Panc1 (cell line): ENCODE results near the gene NCAPH2. TPM values are rescaled to one million over a fixed set of nuclear protein-coding genes. Genes with fewer than 3 reads are reported as not detected.

Experiments used
- ATAC-seq: fragments of 200-7000 bp; cut with Tn5 transposase; 2 replicates; pipeline ENCODE4 v1.9.1; 2020; ENCODE audit warnings: mild to moderate bottlenecking, moderate library complexity
- BruUV-seq: library from RNA; stranded (reverse); fragments of 400-500 nt; replicated peaks from 2 replicates; lab custom pipeline; 2021; lab: Mats Ljungman, UMichigan
- CTCF ChIA-PET: fragments of 300-600 bp; sonication (Branson Sonifier 250); formaldehyde crosslinking; loops from one replicate; lab custom pipeline; 2022; ENCODE audit warnings: antibody characterized with exemption; lab: Charles Lee
- POLR2A ChIA-PET: fragments of 300-600 bp; sonication (Branson Sonifier 250); formaldehyde crosslinking; loops from one replicate; lab custom pipeline; 2022; ENCODE audit warnings: antibody characterized with exemption; lab: Charles Lee
- DNase-seq: peaks from one replicate; pipeline ENCODE4 v3.0.0-alpha.2; 2010; ENCODE audit warnings: low read depth, low spot score
- H3K27ac ChIP-seq: 2 replicates; pipeline ENCODE4 v1.5.1; 2011; ENCODE audit warnings: mild to moderate bottlenecking, low read length, inconsistent platforms
- H3K27me3 ChIP-seq: fragments of 200-500 bp; sonication (Bioruptor generic); 2 replicates; pipeline ENCODE4 v1.6.0; 2014; ENCODE audit warnings: low read length, inconsistent platforms; ENCODE audit not compliant: control insufficient read depth, insufficient read depth
- H3K36me3 ChIP-seq: fragments of 200-500 bp; sonication (Bioruptor generic); 2 replicates; pipeline ENCODE4 v1.5.1; 2014; ENCODE audit warnings: inconsistent platforms, mild to moderate bottlenecking, low read length, moderate library complexity; ENCODE audit not compliant: control insufficient read depth, insufficient read depth
- H3K4me1 ChIP-seq: 2 replicates; pipeline ENCODE4 v1.5.1; 2011; ENCODE audit warnings: inconsistent platforms, mild to moderate bottlenecking, low read length, moderate library complexity; ENCODE audit not compliant: control insufficient read depth, insufficient read depth
- H3K4me3 ChIP-seq, 2 experiments: 2 replicates each; pipeline ENCODE4 v1.5.1; 2011 to 2012; ENCODE audit warnings: low read depth in 2 of 2, low read length in 2 of 2, mild to moderate bottlenecking in 2 of 2, inconsistent platforms in 1 of 2, moderate library complexity in 1 of 2
- H3K9me3 ChIP-seq: fragments of 200-500 bp; sonication (Bioruptor generic); 2 replicates; pipeline ENCODE4 v1.5.1; 2014; ENCODE audit warnings: low read depth, mild to moderate bottlenecking, inconsistent platforms, low read length, moderate library complexity; ENCODE audit not compliant: control insufficient read depth, insufficient read depth
- CTCF ChIP-seq: fragments of 450-650 bp; IDR thresholded peaks from 2 replicates; pipeline ENCODE4 v1.5.1; 2017; ENCODE audit warnings: mild to moderate bottlenecking
- POLR2AphosphoS5 ChIP-seq: IDR thresholded peaks from 2 replicates; pipeline ENCODE4 v1.6.1; 2012; ENCODE audit warnings: mild to moderate bottlenecking, low read depth, low read length, moderate library complexity
- REST ChIP-seq, 2 experiments: IDR thresholded peaks; 2 replicates each; pipeline ENCODE4 v1.6.1; 2011 to 2012; ENCODE audit warnings: low read depth in 2 of 2, control low read depth in 1 of 2, low read length in 1 of 2, mild to moderate bottlenecking in 1 of 2, moderate library complexity in 1 of 2; ENCODE audit not compliant: insufficient read depth in 1 of 2
- SIN3A ChIP-seq: IDR thresholded peaks from 2 replicates; pipeline ENCODE4 v1.6.1; 2012; ENCODE audit warnings: low read depth, mild to moderate bottlenecking, low read length, moderate library complexity, borderline replicate concordance; ENCODE audit not compliant: insufficient read depth
- TCF7L2 ChIP-seq: IDR thresholded peaks from 2 replicates; pipeline ENCODE4 v1.6.1; 2011; ENCODE audit warnings: mild to moderate bottlenecking, low read depth, low read length, inconsistent platforms
- in situ Hi-C: cut with HindIII; loops from 2 replicates; pipeline ENCODE4 v1.10.0; 2016; ENCODE audit warnings: low sequenced_read_pairs, low pct_unique_long_range_greater_than_20kb
- intact Hi-C: fragments of 100-400 bp; cut with micrococcal nuclease; formaldehyde crosslinking; loops from one replicate; pipeline ENCODE4 v1.10.0; 2022; ENCODE audit not compliant: unreplicated experiment
- total RNA-seq: library from RNA; stranded (reverse); gene quantifications from one replicate; pipeline ENCODE4 v1.2.1, GENCODE V29; 2021; ENCODE audit not compliant: unreplicated experiment

The NCAPH2 gene
- total RNA-seq, 1 experiment from 2014 or later: 55.6 TPM

- no peaks in the 10 kb centered on the region for H3K9me3 ChIP-seq
- peak overlapping the region; percentile 65 to 69 for H3K4me3 ChIP-seq
- H3K36me3 ChIP-seq: no peaks in the 10 kb centered on the region; the same call in 1 of the 2 replicates
- in situ Hi-C loops (no loop called here), intact Hi-C loops (no loop called here)
- H3K27me3 ChIP-seq: no peaks in the 10 kb centered on the region
- POLR2A ChIA-PET: interaction anchor here (0.6 kb wide), 1 partner anchor 69 kb away, joined by 10 read pairs; no protein-coding TSS in a partner anchor
- DNase-seq (no peak), ATAC-seq (no peak)
- BruUV-seq: no TSS peak
- CTCF ChIA-PET: no interaction called here
- peaks cover 4% of the 10 kb centered on the region for H3K4me1 ChIP-seq
- TF ChIP-seq SIN3A (no peak), REST (IDR thresholded peaks at IDR 0.05; ENCODE audit: insufficient read depth in 1 of 2, low read depth in 2 of 2, low read length in 1 of 2) (no peak), CTCF (no peak), TCF7L2 (no peak), POLR2AphosphoS5 (no peak)
- H3K27ac ChIP-seq: peak overlapping the region; percentile 82
Measured at GRCh38 chr22:50523806-50524675, 16.0 kb downstream of the NCAPH2 start.

GRCh38 chr22:50524676-50525103 is 16.7 kb downstream of the NCAPH2 start:
- ATAC-seq (no peak), DNase-seq (no peak)
- H3K27ac ChIP-seq: peak overlapping the region; percentile 82
- BruUV-seq: no TSS peak
- no peaks in the 10 kb centered on the region for H3K9me3 ChIP-seq
- TF ChIP-seq TCF7L2: no peak
- TF ChIP-seq CTCF: no peak
- no peak for TF ChIP-seq SIN3A
- no peak for TF ChIP-seq REST (IDR thresholded peaks at IDR 0.05; ENCODE audit: insufficient read depth in 1 of 2, low read depth in 2 of 2, low read length in 1 of 2)
- no peak for TF ChIP-seq POLR2AphosphoS5
- H3K36me3 ChIP-seq: no peaks in the 10 kb centered on the region; the same call in 1 of the 2 replicates
- peaks cover 4% of the 10 kb centered on the region for H3K4me1 ChIP-seq
- intact Hi-C loops: no loop called here
- ChIA-PET POLR2A (no interaction called here), CTCF (no interaction called here)
- in situ Hi-C loops: no loop called here
- no peaks in the 10 kb centered on the region for H3K27me3 ChIP-seq
- peak overlapping the region; percentile 65 to 69 for H3K4me3 ChIP-seq
